ENCODE measurements around the gene TSTD1.

DNA sequence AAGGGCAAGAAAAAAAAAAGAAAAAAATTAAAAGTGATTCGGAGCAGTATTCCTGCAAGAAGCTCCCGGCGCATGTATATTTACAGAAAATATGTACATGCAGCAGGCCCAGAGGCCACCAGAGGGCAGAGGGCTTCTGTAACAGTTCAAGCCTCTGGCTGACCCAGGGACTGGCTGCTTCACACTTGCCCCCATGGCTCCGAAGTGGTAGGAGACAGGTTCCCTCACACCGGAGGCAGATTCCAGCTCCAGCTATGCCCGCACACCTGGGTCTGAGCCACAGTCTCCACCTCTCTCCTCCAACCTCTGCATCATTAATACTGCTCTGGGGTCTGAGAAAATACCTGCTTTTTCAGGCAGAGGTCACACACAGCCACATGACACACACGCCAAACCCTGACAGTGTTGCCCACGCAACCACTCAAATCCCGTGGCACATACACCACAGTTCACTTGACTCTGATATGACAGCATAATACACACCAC lies 33.2 kb upstream of the TSTD1 start:
- TF ChIP-seq POLR2A (IDR thresholded peaks at IDR 0.05; ENCODE audit: control extremely low read depth in 1 of 2, low read depth in 2 of 2, low read length in 2 of 2) (no peak), CBX5 (IDR thresholded peaks at IDR 0.05; ENCODE audit: low read depth, low read length) (no peak), RAD21 (IDR thresholded peaks at IDR 0.05 in 1 of 2, conservative IDR thresholded peaks at IDR 0.05 in 1 of 2; ENCODE audit: low read depth in 2 of 2, low read length in 2 of 2) (peak; percentile 66 to 81), EZH2 (IDR thresholded peaks at IDR 0.05; ENCODE audit: low read depth, low read length, severe bottlenecking) (no peak), GTF2F1 (IDR thresholded peaks at IDR 0.05; ENCODE audit: borderline replicate concordance, low read depth, low read length) (no peak), SP2 (IDR thresholded peaks at IDR 0.05; ENCODE audit: low read length) (no peak), RBBP5 (IDR thresholded peaks at IDR 0.05; ENCODE audit: borderline replicate concordance, low read depth, low read length) (no peak), MAFK (IDR thresholded peaks at IDR 0.05; ENCODE audit: low read depth, low read length) (no peak), USF2 (IDR thresholded peaks at IDR 0.05; ENCODE audit: low read length) (no peak), YY1 (IDR thresholded peaks at IDR 0.05; ENCODE audit: low read depth, low read length) (no peak)
- TF ChIP-seq, protein P1, sequence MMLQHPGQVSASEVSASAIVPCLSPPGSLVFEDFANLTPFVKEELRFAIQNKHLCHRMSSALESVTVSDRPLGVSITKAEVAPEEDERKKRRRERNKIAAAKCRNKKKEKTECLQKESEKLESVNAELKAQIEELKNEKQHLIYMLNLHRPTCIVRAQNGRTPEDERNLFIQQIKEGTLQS (IDR thresholded peaks at IDR 0.05; ENCODE audit: insufficient read depth, low read depth, low read length) = no peak
- TF ChIP-seq, protein P2, sequence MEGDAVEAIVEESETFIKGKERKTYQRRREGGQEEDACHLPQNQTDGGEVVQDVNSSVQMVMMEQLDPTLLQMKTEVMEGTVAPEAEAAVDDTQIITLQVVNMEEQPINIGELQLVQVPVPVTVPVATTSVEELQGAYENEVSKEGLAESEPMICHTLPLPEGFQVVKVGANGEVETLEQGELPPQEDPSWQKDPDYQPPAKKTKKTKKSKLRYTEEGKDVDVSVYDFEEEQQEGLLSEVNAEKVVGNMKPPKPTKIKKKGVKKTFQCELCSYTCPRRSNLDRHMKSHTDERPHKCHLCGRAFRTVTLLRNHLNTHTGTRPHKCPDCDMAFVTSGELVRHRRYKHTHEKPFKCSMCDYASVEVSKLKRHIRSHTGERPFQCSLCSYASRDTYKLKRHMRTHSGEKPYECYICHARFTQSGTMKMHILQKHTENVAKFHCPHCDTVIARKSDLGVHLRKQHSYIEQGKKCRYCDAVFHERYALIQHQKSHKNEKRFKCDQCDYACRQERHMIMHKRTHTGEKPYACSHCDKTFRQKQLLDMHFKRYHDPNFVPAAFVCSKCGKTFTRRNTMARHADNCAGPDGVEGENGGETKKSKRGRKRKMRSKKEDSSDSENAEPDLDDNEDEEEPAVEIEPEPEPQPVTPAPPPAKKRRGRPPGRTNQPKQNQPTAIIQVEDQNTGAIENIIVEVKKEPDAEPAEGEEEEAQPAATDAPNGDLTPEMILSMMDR (IDR thresholded peaks at IDR 0.05; ENCODE audit: control extremely low read depth in 1 of 3, insufficient read depth in 1 of 3, low read depth in 1 of 3, low read length in 3 of 3) = peak; percentile 72 to 84 (median 81)

All from H1 (cell line).